ENCODE measurements around the gene EIF3F. TPM values are rescaled to one million over a fixed set of nuclear protein-coding genes. Genes with fewer than 3 reads are reported as not detected.

EIF3F gene
- total and polyA plus RNA-seq, 2 donors (not counting 3 experiments of a cell fraction or from before 2014, with no cell fraction given) = 411 to 436 TPM

DNA sequence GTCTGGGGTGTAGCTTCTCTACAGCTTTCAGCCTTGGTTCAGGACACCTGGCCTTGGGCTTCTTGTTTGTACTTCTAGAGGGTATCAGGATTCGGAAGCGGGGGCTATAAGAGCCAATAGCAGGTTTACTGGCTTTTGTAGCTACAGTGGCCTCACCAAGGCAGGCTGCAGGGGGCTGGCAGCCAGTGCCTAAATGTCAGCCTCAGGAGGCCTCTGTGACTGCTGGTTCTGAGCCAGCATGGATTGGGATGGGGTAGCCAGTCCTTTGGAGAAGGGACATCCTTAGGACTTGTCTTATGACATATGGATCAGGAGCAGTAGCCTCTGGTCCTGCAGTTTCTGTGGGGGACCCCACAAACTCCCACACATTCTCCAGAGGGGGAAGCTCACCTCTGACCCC lies 29.9 kb downstream of the EIF3F start:
- H4K20me1 ChIP-seq (replicated peaks; ENCODE audit: control insufficient read depth, extremely low read depth, insufficient read depth, low read length) = no peaks in the 10 kb centered on the region
- no peaks in the 10 kb centered on the region for H3K9me1 ChIP-seq (replicated peaks; ENCODE audit: control insufficient read depth, extremely low read depth, insufficient read depth, low read length)
- no peaks in the 10 kb centered on the region for H3K9me3 ChIP-seq (replicated peaks; ENCODE audit: control insufficient read depth, insufficient read depth, low read length)
- peaks cover 5% of the 10 kb centered on the region for H3K4me1 ChIP-seq (ENCODE audit: control insufficient read depth, extremely low read depth, insufficient read depth, low read length)
- no peak overlapping the region for H3K4me3 ChIP-seq (replicated peaks in 1 of 3; ENCODE audit: insufficient read depth in 1 of 3, low read depth in 1 of 3, low read length in 3 of 3)
- no peak overlapping the region for H3K9ac ChIP-seq (replicated peaks; ENCODE audit: extremely low read depth, insufficient read depth, low read length)
- dilution Hi-C loops (cut with MboI; ENCODE audit: extremely low pct_ligation_motif_present, low sequenced_read_pairs) = no loop called here
- no peaks in the 10 kb centered on the region for H3K79me2 ChIP-seq (ENCODE audit: control insufficient read depth, insufficient read depth, low read length)
- no peaks in the 10 kb centered on the region for H3K36me3 ChIP-seq (ENCODE audit: control insufficient read depth in 2 of 2, extremely low read depth in 1 of 2, insufficient read depth in 2 of 2, low read length in 2 of 2)
- POLR2A ChIA-PET = no interaction called here
- no TSS peak for BruUV-seq (replicated peaks)
- no peak for TF ChIP-seq FOS (IDR thresholded peaks at IDR 0.05; ENCODE audit: borderline replicate concordance, insufficient read depth, low read length)
- no peak for TF ChIP-seq EZH2 (IDR thresholded peaks at IDR 0.05; ENCODE audit: borderline replicate concordance, low read depth, low read length, severe bottlenecking)
- TF ChIP-seq MYC (IDR thresholded peaks at IDR 0.05; ENCODE audit: low read depth, low read length) = no peak
- no peak for TF ChIP-seq POLR2A (IDR thresholded peaks at IDR 0.05; ENCODE audit: low read depth, low read length)
- TF ChIP-seq, protein P1, sequence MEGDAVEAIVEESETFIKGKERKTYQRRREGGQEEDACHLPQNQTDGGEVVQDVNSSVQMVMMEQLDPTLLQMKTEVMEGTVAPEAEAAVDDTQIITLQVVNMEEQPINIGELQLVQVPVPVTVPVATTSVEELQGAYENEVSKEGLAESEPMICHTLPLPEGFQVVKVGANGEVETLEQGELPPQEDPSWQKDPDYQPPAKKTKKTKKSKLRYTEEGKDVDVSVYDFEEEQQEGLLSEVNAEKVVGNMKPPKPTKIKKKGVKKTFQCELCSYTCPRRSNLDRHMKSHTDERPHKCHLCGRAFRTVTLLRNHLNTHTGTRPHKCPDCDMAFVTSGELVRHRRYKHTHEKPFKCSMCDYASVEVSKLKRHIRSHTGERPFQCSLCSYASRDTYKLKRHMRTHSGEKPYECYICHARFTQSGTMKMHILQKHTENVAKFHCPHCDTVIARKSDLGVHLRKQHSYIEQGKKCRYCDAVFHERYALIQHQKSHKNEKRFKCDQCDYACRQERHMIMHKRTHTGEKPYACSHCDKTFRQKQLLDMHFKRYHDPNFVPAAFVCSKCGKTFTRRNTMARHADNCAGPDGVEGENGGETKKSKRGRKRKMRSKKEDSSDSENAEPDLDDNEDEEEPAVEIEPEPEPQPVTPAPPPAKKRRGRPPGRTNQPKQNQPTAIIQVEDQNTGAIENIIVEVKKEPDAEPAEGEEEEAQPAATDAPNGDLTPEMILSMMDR (IDR thresholded peaks at IDR 0.05; ENCODE audit: extremely low read depth in 1 of 2, insufficient read depth in 1 of 2, low read depth in 1 of 2, low read length in 2 of 2) = no peak
- TF ChIP-seq GATA2 (IDR thresholded peaks at IDR 0.05; ENCODE audit: insufficient read depth, insufficient read length, low read depth, low read length) = no peak
- TF ChIP-seq JUN (IDR thresholded peaks at IDR 0.05; ENCODE audit: borderline replicate concordance, insufficient read depth, insufficient read length, low read depth) = no peak
- no peak for TF ChIP-seq POLR2AphosphoS5 (IDR thresholded peaks at IDR 0.05; ENCODE audit: insufficient read depth, low read depth, low read length)
- TF ChIP-seq, protein P2, sequence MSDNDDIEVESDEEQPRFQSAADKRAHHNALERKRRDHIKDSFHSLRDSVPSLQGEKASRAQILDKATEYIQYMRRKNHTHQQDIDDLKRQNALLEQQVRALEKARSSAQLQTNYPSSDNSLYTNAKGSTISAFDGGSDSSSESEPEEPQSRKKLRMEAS (IDR thresholded peaks at IDR 0.05; ENCODE audit: insufficient read depth, insufficient read length) = no peak
- CTCF ChIA-PET = interaction anchor here (1.1 to 3.0 kb wide), 6 partner anchors 11 to 82 kb away, joined by 3 to 19 read pairs (median 6); partner anchors contain the start of gene EIF3F
- H2AFZ ChIP-seq (ENCODE audit: low read depth, low read length) = no peak overlapping the region
- DNase-seq (ENCODE audit: low read depth, low spot score) (no peak), FAIRE-seq (no peak)
- intact Hi-C loops (cut with micrococcal nuclease) = no loop called here
- H3K27me3 ChIP-seq (ENCODE audit: control insufficient read depth in 2 of 2, insufficient read depth in 2 of 2, low read length in 2 of 2) = peaks cover 37 to 49% of the 10 kb centered on the region in 2 experiments
- H3K27ac ChIP-seq (ENCODE audit: insufficient read depth, low read depth, low read length) = no peak overlapping the region
- H3K4me2 ChIP-seq (ENCODE audit: insufficient read depth, low read length) = no peak overlapping the region
